ENCODE results near the gene MBD3L2B. TPM values are rescaled to one million over a fixed set of nuclear protein-coding genes. Genes with fewer than 3 reads are reported as not detected.

The MBD3L2B gene
- total and polyA plus RNA-seq, 8 donors = not detected

DNA sequence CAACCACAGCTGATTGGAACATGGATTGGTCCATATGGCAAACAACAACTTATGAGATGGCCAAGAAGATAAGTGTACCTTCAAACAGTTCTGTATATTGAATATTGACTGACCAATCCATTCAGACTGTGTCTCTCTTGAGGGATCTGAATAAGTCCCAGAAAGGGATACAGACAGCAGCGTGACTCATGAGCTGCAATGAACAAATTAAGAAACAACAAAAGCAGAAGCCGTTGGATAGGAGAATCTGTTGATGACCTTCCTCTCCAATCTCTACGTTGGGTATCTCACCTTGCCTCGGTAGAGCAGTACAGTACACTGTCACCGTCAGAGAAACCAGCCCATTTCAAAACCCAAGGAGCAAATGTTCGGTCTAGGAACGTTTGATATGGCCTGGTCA, 21.3 kb downstream of the MBD3L2B start:
- Histone ChIP-seq H3K4me3 (no peak overlapping the region), H3K36me3 (no peaks in the 10 kb centered on the region), H3K27me3 (peaks cover 0 to 5% (median 0%) of the 10 kb centered on the region in 4 donors), H3K9me3 (no peaks in the 10 kb centered on the region), H3K4me1 (no peaks in the 10 kb centered on the region), H3K27ac (no peak overlapping the region)
- ATAC-seq (no peak), DNase-seq (no peak), FAIRE-seq (no peak)
- 46 to 63% methylated on average over 7 of the region's 7 CpGs for WGBS, 2 donors
- TF ChIP-seq, protein P1, sequence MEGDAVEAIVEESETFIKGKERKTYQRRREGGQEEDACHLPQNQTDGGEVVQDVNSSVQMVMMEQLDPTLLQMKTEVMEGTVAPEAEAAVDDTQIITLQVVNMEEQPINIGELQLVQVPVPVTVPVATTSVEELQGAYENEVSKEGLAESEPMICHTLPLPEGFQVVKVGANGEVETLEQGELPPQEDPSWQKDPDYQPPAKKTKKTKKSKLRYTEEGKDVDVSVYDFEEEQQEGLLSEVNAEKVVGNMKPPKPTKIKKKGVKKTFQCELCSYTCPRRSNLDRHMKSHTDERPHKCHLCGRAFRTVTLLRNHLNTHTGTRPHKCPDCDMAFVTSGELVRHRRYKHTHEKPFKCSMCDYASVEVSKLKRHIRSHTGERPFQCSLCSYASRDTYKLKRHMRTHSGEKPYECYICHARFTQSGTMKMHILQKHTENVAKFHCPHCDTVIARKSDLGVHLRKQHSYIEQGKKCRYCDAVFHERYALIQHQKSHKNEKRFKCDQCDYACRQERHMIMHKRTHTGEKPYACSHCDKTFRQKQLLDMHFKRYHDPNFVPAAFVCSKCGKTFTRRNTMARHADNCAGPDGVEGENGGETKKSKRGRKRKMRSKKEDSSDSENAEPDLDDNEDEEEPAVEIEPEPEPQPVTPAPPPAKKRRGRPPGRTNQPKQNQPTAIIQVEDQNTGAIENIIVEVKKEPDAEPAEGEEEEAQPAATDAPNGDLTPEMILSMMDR (IDR thresholded peaks at IDR 0.05) = no peak
- intact Hi-C loops (cut with DNase I) = no loop called here

DNA sequence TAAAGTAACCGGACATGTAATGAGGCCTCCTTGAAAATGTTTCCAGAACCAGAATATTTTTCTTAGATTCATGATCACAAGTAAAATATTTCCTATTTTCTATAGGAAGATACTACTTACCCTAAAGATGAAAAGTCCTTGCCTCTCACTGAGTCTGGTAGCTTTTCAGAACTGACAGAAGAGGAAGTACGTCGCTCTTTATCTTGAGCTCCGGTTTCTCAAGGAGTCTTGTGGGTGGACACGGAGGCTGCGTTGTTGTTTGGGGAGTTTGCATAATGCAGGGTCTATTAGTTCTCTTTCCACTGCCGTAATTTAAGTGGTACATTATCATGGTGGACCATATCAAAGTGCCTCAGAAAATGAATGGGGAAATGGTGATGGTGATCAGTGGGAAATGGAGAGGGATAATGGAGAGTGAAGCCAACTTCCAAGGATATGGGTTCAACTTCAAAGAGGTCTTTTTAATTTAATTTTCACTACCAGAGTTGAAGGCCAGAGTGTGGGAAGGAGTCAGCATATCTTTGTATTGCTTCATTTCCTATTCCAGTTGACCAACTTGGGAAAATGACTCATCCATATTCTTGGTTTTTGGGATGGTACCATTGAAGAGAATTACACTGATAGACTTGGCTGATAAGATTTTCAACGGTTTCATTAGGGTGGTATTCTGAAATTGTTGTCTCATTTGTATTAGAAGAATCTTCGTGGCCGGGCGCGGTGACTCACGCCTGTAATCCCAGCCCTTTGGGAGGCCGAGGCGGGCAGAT, 23.4 kb downstream of the MBD3L2B start:
- intact Hi-C loops (cut with DNase I) = no loop called here
- H3K9me3 ChIP-seq = no peaks in the 10 kb centered on the region
- DNase-seq (no peak), FAIRE-seq (no peak), ATAC-seq (peak in 1 of 4 donors; percentile 31)
- H3K27me3 ChIP-seq = peaks cover 0 to 5% (median 0%) of the 10 kb centered on the region in 4 donors
- H3K36me3 ChIP-seq = no peaks in the 10 kb centered on the region
- H3K4me1 ChIP-seq = no peaks in the 10 kb centered on the region
- H3K27ac ChIP-seq = no peak overlapping the region
- WGBS, 2 donors = 76 to 80% methylated on average over 15 of the region's 15 CpGs
- TF ChIP-seq, protein P1 (IDR thresholded peaks at IDR 0.05) = no peak
- no peak overlapping the region for H3K4me3 ChIP-seq

DNA sequence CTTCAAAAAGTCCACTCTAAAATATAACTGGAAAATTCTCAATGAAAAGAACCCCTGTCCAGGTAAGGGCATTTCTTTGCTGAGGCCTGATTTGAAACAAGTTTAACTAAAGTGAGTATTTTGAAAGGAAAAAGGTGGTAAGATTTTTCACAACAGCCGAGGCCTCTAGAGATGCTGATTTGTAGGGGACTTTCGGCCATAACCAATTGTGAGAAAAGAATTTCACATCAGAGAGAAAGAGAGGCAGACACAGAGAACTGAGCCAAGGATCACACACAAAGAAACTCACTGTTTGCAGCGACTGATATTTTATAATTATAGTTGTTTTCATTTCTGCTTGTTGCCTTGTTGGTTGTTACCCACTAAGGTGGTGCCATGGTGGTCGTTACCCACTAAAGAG, 24.4 kb downstream of the MBD3L2B start:
- Histone ChIP-seq H3K9me3 (no peaks in the 10 kb centered on the region), H3K4me1 (no peaks in the 10 kb centered on the region), H3K36me3 (no peaks in the 10 kb centered on the region), H3K27me3 (no peaks in the 10 kb centered on the region), H3K27ac (no peak overlapping the region), H3K4me3 (no peak overlapping the region)
- WGBS, 2 donors = 34 to 51% methylated on average over 4 of the region's 4 CpGs
- FAIRE-seq (no peak), ATAC-seq (no peak), DNase-seq (no peak)
- intact Hi-C loops (cut with DNase I) = no loop called here
- TF ChIP-seq, protein P1 (IDR thresholded peaks at IDR 0.05) = no peak

DNA sequence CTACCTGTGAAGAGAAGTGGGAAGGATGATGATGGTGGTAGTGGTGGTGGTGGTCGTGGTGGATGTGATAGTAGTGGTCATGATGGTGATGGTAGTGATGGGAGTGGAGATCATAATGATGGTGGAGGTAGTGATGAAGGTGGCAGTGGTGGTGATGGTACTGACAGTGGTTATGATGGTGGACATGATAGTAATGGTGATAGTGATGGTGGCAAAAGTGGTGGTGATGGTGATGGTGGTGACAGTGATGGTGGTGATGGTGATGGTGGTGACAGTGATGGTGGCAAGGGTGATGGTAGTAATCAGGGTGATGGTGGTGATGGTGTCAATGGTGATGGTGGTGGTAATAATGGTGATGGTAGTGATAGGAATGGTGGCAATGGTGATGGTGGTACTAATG, 26.2 kb downstream of the MBD3L2B start:
- ATAC-seq (no peak), DNase-seq (no peak), FAIRE-seq (no peak)
- Histone ChIP-seq H3K27ac (no peak overlapping the region), H3K4me3 (no peak overlapping the region), H3K27me3 (no peaks in the 10 kb centered on the region), H3K4me1 (no peaks in the 10 kb centered on the region), H3K9me3 (no peaks in the 10 kb centered on the region), H3K36me3 (no peaks in the 10 kb centered on the region)
- intact Hi-C loops (cut with DNase I) = no loop called here
- TF ChIP-seq, protein P1 (IDR thresholded peaks at IDR 0.05) = no peak
- WGBS, 2 donors = 60 to 73% methylated on average over 1 of the region's 1 CpG

DNA sequence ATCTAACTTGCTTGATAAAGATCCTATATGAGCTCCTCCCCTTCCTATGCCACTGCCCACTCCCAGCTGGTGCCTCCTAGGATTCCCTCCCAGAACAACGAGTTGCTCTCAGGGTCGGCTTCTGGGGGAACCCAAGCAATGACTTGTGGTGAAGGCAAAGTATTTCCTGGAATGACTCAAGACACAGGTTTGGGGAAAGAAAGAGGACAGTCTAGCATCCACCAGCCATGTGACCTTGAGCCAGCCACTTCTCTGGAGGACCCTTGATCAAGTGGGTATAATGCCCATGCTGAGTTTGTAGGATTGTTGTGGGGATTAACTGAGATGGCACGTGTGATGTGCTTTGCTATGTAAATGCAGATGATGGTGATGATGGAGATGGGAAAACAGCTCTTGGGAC, 33.0 kb downstream of the MBD3L2B start:
- no peaks in the 10 kb centered on the region for H3K36me3 ChIP-seq
- TF ChIP-seq, protein P1 (IDR thresholded peaks at IDR 0.05) = no peak
- H3K4me1 ChIP-seq = no peaks in the 10 kb centered on the region
- FAIRE-seq (no peak), ATAC-seq (no peak), DNase-seq (no peak)
- H3K4me3 ChIP-seq = no peak overlapping the region
- WGBS, 2 donors = 25 to 40% methylated on average over 3 of the region's 3 CpGs
- H3K27ac ChIP-seq = no peak overlapping the region
- no peaks in the 10 kb centered on the region for H3K9me3 ChIP-seq
- intact Hi-C loops (cut with DNase I) = no loop called here
- no peaks in the 10 kb centered on the region for H3K27me3 ChIP-seq

All from pancreas (tissue), 10 donors.